ENCODE results near the gene MACROD1. TPM values are rescaled to one million over a fixed set of nuclear protein-coding genes. Genes with fewer than 3 reads are reported as not detected.

MACROD1 gene
- total and polyA plus RNA-seq, 12 donors = 5.5 to 62.9 (median 26.8) TPM

- intact Hi-C loops (cut with DNase I) = loop anchor here in 1 of 2 donors (5.0 kb wide), 1 partner anchor 88 kb away; no protein-coding TSS in a partner anchor
- WGBS, 4 donors = 86 to 91% (median 88%) methylated on average over 8 of the region's 8 CpGs
- no peaks in the 10 kb centered on the region for H3K27me3 ChIP-seq
- H3K4me1 ChIP-seq (replicated peaks in 1 of 2) = peaks cover 2 to 19% of the 10 kb centered on the region in 2 donors
- TF ChIP-seq POLR2A (IDR thresholded peaks at IDR 0.05) (no peak), CTCF (IDR thresholded peaks at IDR 0.05) (no peak)
- no peaks in the 10 kb centered on the region for H3K9me3 ChIP-seq (replicated peaks in 1 of 3)
- DNase-seq = no peak
- H3K27ac ChIP-seq = no peak overlapping the region
- H3K4me3 ChIP-seq = no peak overlapping the region
- H3K36me3 ChIP-seq (replicated peaks in 1 of 2) = no peaks in the 10 kb centered on the region
Observed at GRCh38 chr11:64209563-64209843, 43.6 kb upstream of the MACROD1 start.

- Histone ChIP-seq H3K27ac (peak overlapping the region in 2 of 5 donors; percentile 82 to 88), H3K36me3 (replicated peaks in 1 of 2) (peaks cover 0 to 3% of the 10 kb centered on the region in 2 donors)
- 81 to 87% (median 83%) methylated on average over 16 to 18 of the region's 18 CpGs for WGBS, 4 donors
Observed at GRCh38 chr11:64208796-64209562, 43.1 kb upstream of the MACROD1 start.

GRCh38 chr11:64208086-64208795 is 42.3 kb upstream of the MACROD1 start:
- Histone ChIP-seq H3K27ac (peak overlapping the region in 4 of 5 donors; percentile 67 to 88 (median 80)), H3K9me3 (replicated peaks in 1 of 3) (no peaks in the 10 kb centered on the region), H3K27me3 (no peaks in the 10 kb centered on the region), H3K4me1 (replicated peaks in 1 of 2) (peaks cover 8 to 24% of the 10 kb centered on the region in 2 donors), H3K36me3 (replicated peaks in 1 of 2) (peaks cover 0 to 10% of the 10 kb centered on the region in 2 donors), H3K4me3 (peak overlapping the region in 1 of 4 donors; percentile 48)
- 74 to 86% (median 79%) methylated on average over 15 to 23 of the region's 23 CpGs for WGBS, 4 donors
- intact Hi-C loops (cut with DNase I) = loop anchor here in 1 of 2 donors (5.0 kb wide), 1 partner anchor 89 kb away; no protein-coding TSS in a partner anchor
- peak in 1 of 7 donors; percentile 12 for DNase-seq
- TF ChIP-seq POLR2A (IDR thresholded peaks at IDR 0.05) (no peak), CTCF (IDR thresholded peaks at IDR 0.05) (no peak)

More at GRCh38 chr11:64208796-64209562, 43.1 kb upstream of the MACROD1 start:
- Histone ChIP-seq H3K4me3 (no peak overlapping the region), H3K4me1 (replicated peaks in 1 of 2) (peaks cover 8 to 24% of the 10 kb centered on the region in 2 donors), H3K9me3 (replicated peaks in 1 of 3) (no peaks in the 10 kb centered on the region), H3K27me3 (no peaks in the 10 kb centered on the region)
- DNase-seq = peak in 1 of 7 donors; percentile 12
- TF ChIP-seq CTCF (IDR thresholded peaks at IDR 0.05) (no peak), POLR2A (IDR thresholded peaks at IDR 0.05) (no peak)
- intact Hi-C loops (cut with DNase I) = loop anchor here in 1 of 2 donors (5.0 kb wide), 1 partner anchor 88 kb away; no protein-coding TSS in a partner anchor

Data from adrenal gland (tissue), 12 donors.